GM12891 (cell line): ENCODE measurements around the gene SLC18A3.

Experiments
- DNase-seq: peaks from one replicate; pipeline ENCODE4 v3.0.0; 2011; ENCODE audit warnings: low spot score; ENCODE audit not compliant: insufficient read length
- FAIRE-seq: peaks from 2 replicates; lab custom pipeline; 2011; peaks lifted over from hg19 to GRCh38; lab: Jason Lieb, UNC
- PAX5 ChIP-seq: IDR thresholded peaks from 2 replicates; pipeline ENCODE4 v1.6.1; 2011; ENCODE audit warnings: low read length, moderate library complexity, mild to moderate bottlenecking; ENCODE audit not compliant: insufficient read depth, severe bottlenecking
- POLR2A ChIP-seq: IDR thresholded peaks from 2 replicates; pipeline ENCODE4 v1.6.1; 2011; ENCODE audit warnings: low read depth, low read length, control low read depth
- POLR2AphosphoS5 ChIP-seq: IDR thresholded peaks from 2 replicates; pipeline ENCODE4 v1.6.1; 2011; ENCODE audit warnings: low read depth, low read length, control low read depth
- POU2F2 ChIP-seq: IDR thresholded peaks from 2 replicates; pipeline ENCODE4 v1.6.1; 2011; ENCODE audit warnings: low read depth, mild to moderate bottlenecking, control low read depth, low read length, moderate library complexity
- SPI1 ChIP-seq: IDR thresholded peaks from 2 replicates; pipeline ENCODE4 v1.6.1; 2011; ENCODE audit warnings: low read depth, low read length, control low read depth
- TAF1 ChIP-seq: IDR thresholded peaks from 2 replicates; pipeline ENCODE4 v1.6.1; 2011; ENCODE audit warnings: low read depth, low read length, control low read depth

SLC18A3 gene

GRCh38 chr10:49622426-49623425, 12.6 kb downstream of the SLC18A3 start:
- FAIRE-seq (no peak), DNase-seq (no peak)
- TF ChIP-seq POLR2AphosphoS5 (no peak), POU2F2 (no peak), POLR2A (no peak), TAF1 (no peak), SPI1 (no peak), PAX5 (no peak)

GRCh38 chr10:49624629-49625028, 14.5 kb downstream of the SLC18A3 start:
- TF ChIP-seq POLR2AphosphoS5 (no peak), TAF1 (no peak), PAX5 (no peak), POU2F2 (no peak), POLR2A (no peak), SPI1 (no peak)
- FAIRE-seq (no peak), DNase-seq (no peak)

GRCh38 chr10:49625411-49625810, 15.3 kb downstream of the SLC18A3 start:
- FAIRE-seq, result no peak
- no peak for DNase-seq
- TF ChIP-seq POLR2AphosphoS5, result no peak
- TF ChIP-seq SPI1, result no peak
- no peak for TF ChIP-seq POU2F2
- no peak for TF ChIP-seq POLR2A
- no peak for TF ChIP-seq PAX5
- TF ChIP-seq TAF1, result no peak

- DNase-seq (no peak), FAIRE-seq (no peak)
- TF ChIP-seq POLR2AphosphoS5 (no peak), PAX5 (no peak), POU2F2 (no peak), TAF1 (no peak), SPI1 (no peak), POLR2A (no peak)
Measured at GRCh38 chr10:49627038-49627437, 16.9 kb downstream of the SLC18A3 start.

GRCh38 chr10:49627644-49628247, 17.6 kb downstream of the SLC18A3 start:
- no peak for FAIRE-seq
- TF ChIP-seq SPI1 (no peak), TAF1 (no peak), PAX5 (no peak), POLR2A (no peak), POU2F2 (no peak), POLR2AphosphoS5 (no peak)
- no peak for DNase-seq

- FAIRE-seq, result no peak
- TF ChIP-seq PAX5 (no peak), TAF1 (no peak), SPI1 (no peak), POLR2AphosphoS5 (no peak), POLR2A (no peak), POU2F2 (no peak)
- no peak for DNase-seq
Measured at GRCh38 chr10:49628599-49628998, 18.5 kb downstream of the SLC18A3 start.

- no peak for FAIRE-seq
- no peak for DNase-seq
- TF ChIP-seq TAF1 (no peak), PAX5 (no peak), POLR2AphosphoS5 (no peak), POU2F2 (no peak), SPI1 (no peak), POLR2A (no peak)
Measured at GRCh38 chr10:49629431-49629881, 19.3 kb downstream of the SLC18A3 start.

- no peak for TF ChIP-seq SPI1
- TF ChIP-seq POU2F2, result no peak
- TF ChIP-seq POLR2AphosphoS5, result no peak
- no peak for TF ChIP-seq PAX5
- no peak for TF ChIP-seq POLR2A
- no peak for TF ChIP-seq TAF1
- FAIRE-seq (no peak), DNase-seq (no peak)
Measured at GRCh38 chr10:49631975-49632374, 21.9 kb downstream of the SLC18A3 start.
